Pancreas (tissue), 10 donors: ENCODE data around the gene STXBP5. TPM values are rescaled to one million over a fixed set of nuclear protein-coding genes. Genes with fewer than 3 reads are reported as not detected.

Experiments
- ATAC-seq, 4 donors: fragments of 200-7000 bp; cut with Tn5 transposase; one replicate each; pipeline versions ENCODE4 v1.8.0 to v1.9.1; 2020; ENCODE audit warnings: mild to moderate bottlenecking in 4 of 4, moderate library complexity in 4 of 4
- DNase-seq, 6 donors: peaks; one replicate each; pipeline ENCODE4 v3.0.0-alpha.2; 2020
- FAIRE-seq: peaks from 2 replicates; lab custom pipeline; 2012; peaks lifted over from hg19 to GRCh38; lab: Jason Lieb, UNC
- H3K27ac ChIP-seq, 4 donors: fragments of 200-600 bp; sonication (generic); 1 replicate in 3 of 4; 2 replicates in 1 of 4; pipeline versions ENCODE4 v1.5.0 to v1.8.0; 2020
- H3K27me3 ChIP-seq, 4 donors: fragments of 200-600 bp; one replicate each; pipeline ENCODE4 v1.8.0; 2021
- H3K36me3 ChIP-seq, 3 donors: fragments of 200-600 bp; sonication (generic) in 1 of 3; one replicate each; pipeline versions ENCODE4 v1.5.0 to v1.8.0; 2020 to 2021
- H3K4me1 ChIP-seq, 3 donors: fragments of 200-600 bp; one replicate each; pipeline ENCODE4 v1.8.0; 2021
- H3K4me3 ChIP-seq, 4 donors: fragments of 200-600 bp; sonication (generic) in 2 of 4; one replicate each; pipeline versions ENCODE4 v1.5.0 to v1.8.0; 2020 to 2021
- H3K9me3 ChIP-seq, 4 donors: fragments of 200-600 bp; one replicate each; pipeline ENCODE4 v1.8.0; 2021
- WGBS, 2 donors: extraction: QIAGEN DNeasy Blood & Tissue Kit; methylation state at CpG; one replicate each; pipeline ENCODE4 v1.1.7; 2013; 5-methylcytosine and 5-hydroxymethylcytosine counted together
- intact Hi-C, 3 donors: fragments of 100-400 bp; cut with DNase I; formaldehyde crosslinking; loops; one replicate each; pipeline versions ENCODE4 v1.11.1 to v1.14.2; 2022
- polyA plus RNA-seq, 2 donors: library from polyadenylated mRNA; stranded (reverse); fragments of 200-250 nt; gene quantifications; one replicate each; pipeline ENCODE4 v1.2.3, GENCODE V29; 2013
- total RNA-seq, 6 donors: library from RNA; stranded (reverse); fragmentation: NEBNext Ultra II Directional in 4 of 6; extraction: Animal tissue kit (Norgen Biotek cat#: 25700) in 4 of 6; gene quantifications; one replicate each; pipeline versions ENCODE4 v1.2.1 to v1.2.4, GENCODE V29; 2021 to 2023
- TF ChIP-seq, protein P1 (sequence below), 4 donors: fragments of 200-600 bp; sonication (generic) in 3 of 4; IDR thresholded peaks; one replicate each; pipeline versions ENCODE4 v1.5.0 to v1.8.0; 2021; ENCODE audit warnings: antibody characterized with exemption in 4 of 4
- donor health status: healthy with polysubstance abuse.
- donor health status: DM: no; HTN: no; CAD: no; lungs with moderate emphysema.
- donor health status: DM: no; HTN: no; CAD: no.
- donor health status: control.
- donor health status: control.
- donor health status: Bipolar disorder and iron deficiency.
- donor health status: DM: yes; HTN: yes; CAD: no.
- donor health status: DM: no; HTN: no; CAD: no.
- donor health status: DM: no; HTN: no; CAD: no.
- donor health status: DM: yes; HTN: yes; CAD: no.

The STXBP5 gene
- total and polyA plus RNA-seq, 8 donors, result 11.9 to 25.8 (median 23.1) TPM

DNA sequence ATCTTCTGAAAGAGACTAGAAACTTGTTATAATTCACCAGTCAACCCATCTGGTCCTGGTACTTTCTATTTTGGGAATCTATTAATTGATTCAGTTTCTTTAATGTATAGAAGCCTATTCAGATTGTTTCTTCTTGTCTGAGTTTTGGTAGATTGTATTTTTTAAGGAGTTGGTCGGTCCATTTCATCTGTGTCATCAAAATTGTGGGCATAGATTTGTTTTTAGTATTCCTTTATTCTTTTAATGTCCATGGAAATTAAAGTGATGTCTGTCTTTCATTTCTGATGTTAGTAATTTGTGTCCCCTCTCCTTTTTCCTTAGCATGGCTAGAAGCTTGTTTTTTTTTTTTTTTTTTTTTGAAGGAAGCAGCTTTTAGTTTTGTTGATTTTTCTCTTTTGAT, 15.2 kb downstream of the STXBP5 start:
- Histone ChIP-seq H3K4me3 (no peak overlapping the region), H3K27me3 (no peaks in the 10 kb centered on the region), H3K9me3 (no peaks in the 10 kb centered on the region), H3K27ac (no peak overlapping the region), H3K4me1 (peaks cover 0 to 21% (median 10%) of the 10 kb centered on the region in 3 donors), H3K36me3 (no peaks in the 10 kb centered on the region)
- ATAC-seq (no peak), DNase-seq (no peak), FAIRE-seq (no peak)
- TF ChIP-seq, protein P1, sequence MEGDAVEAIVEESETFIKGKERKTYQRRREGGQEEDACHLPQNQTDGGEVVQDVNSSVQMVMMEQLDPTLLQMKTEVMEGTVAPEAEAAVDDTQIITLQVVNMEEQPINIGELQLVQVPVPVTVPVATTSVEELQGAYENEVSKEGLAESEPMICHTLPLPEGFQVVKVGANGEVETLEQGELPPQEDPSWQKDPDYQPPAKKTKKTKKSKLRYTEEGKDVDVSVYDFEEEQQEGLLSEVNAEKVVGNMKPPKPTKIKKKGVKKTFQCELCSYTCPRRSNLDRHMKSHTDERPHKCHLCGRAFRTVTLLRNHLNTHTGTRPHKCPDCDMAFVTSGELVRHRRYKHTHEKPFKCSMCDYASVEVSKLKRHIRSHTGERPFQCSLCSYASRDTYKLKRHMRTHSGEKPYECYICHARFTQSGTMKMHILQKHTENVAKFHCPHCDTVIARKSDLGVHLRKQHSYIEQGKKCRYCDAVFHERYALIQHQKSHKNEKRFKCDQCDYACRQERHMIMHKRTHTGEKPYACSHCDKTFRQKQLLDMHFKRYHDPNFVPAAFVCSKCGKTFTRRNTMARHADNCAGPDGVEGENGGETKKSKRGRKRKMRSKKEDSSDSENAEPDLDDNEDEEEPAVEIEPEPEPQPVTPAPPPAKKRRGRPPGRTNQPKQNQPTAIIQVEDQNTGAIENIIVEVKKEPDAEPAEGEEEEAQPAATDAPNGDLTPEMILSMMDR (IDR thresholded peaks at IDR 0.05), result no peak
- 95 to 99% methylated on average over 1 of the region's 1 CpG for WGBS, 2 donors
- intact Hi-C loops, result no loop called here

DNA sequence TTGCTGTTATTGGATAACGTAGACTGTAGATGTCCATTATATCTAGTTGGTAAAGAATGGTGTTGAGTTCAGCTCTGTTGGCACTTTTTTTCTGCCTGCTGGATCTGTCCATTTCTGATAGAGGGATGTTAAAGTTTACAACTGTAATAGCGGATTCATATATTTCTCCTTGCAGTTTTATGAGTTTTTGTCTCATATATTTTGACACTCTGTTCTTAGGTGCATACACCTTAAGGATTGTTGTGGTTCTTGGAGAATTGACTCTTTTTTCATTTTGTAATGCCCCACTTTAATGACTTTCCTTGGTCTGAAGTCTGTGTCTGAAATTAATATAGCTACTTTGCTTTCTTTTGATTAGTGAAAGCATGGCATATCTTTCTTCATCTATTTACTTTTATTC, 16.1 kb downstream of the STXBP5 start:
- Histone ChIP-seq H3K9me3 (no peaks in the 10 kb centered on the region), H3K27me3 (no peaks in the 10 kb centered on the region), H3K27ac (no peak overlapping the region), H3K36me3 (no peaks in the 10 kb centered on the region), H3K4me3 (no peak overlapping the region), H3K4me1 (peaks cover 0 to 20% (median 10%) of the 10 kb centered on the region in 3 donors)
- FAIRE-seq (no peak), DNase-seq (no peak), ATAC-seq (no peak)
- intact Hi-C loops, result no loop called here
- TF ChIP-seq, protein P1 (IDR thresholded peaks at IDR 0.05), result no peak
- WGBS, 2 donors, result 95 to 98% methylated on average over 2 of the region's 2 CpGs

DNA sequence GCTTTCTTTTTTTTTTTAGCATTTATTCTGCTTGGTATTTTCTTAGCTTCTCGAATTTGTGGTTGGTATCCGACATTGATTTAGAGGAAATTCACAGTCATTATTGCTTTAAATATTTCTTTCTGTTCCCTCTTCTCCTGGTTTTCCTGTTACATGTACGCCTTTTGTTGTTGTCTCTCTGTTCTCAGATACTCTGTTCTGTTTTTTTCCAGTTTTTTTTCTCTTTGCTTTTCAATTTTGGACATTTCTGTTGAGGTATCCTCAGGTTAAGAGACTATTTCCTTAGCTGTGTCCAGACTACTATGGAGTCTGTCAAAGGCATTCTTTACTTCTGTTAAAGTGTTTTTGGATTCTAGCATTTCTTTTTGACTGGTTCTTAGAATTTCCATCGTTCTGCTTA, 17.5 kb downstream of the STXBP5 start:
- TF ChIP-seq, protein P1 (IDR thresholded peaks at IDR 0.05), result no peak
- DNase-seq (no peak), ATAC-seq (no peak), FAIRE-seq (no peak)
- intact Hi-C loops, result no loop called here
- 79 to 83% methylated on average over 4 of the region's 4 CpGs for WGBS, 2 donors
- H3K4me1 ChIP-seq, result peaks cover 0 to 20% (median 10%) of the 10 kb centered on the region in 3 donors
- no peaks in the 10 kb centered on the region for H3K27me3 ChIP-seq
- no peak overlapping the region for H3K4me3 ChIP-seq
- H3K9me3 ChIP-seq, result no peaks in the 10 kb centered on the region
- H3K27ac ChIP-seq, result no peak overlapping the region
- H3K36me3 ChIP-seq, result no peaks in the 10 kb centered on the region

DNA sequence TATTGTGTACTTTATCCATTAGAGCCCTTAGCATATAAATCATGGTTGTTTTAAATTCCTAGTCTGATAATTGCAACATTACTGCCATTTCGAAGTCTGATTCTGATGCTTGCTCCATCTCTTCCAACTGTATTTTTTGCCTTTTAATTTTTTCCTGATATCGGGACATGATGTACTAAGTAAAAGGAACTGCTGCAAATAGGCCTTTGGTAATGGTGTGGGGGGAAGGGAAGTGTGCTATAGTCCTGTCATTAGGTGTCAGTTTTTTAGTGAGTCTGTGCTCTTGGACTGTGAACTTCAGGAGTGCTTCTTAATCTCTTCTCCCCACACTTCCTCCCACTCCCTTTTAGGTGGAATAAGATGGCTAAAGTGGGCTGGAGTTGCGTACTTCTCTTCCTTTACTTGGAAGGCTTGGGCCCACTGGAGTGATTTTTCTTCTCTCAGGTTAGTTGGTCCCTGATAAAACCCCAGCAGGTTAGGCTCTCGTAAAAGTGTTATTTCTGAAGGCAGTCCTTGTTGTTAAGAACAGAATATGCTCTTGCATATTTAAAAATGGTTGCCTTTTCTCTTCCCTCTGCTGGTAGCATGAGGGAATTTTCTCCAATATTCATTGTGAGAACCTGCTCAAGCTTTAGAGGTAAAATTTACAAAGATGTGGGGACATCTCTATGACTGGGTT, 18.1 kb downstream of the STXBP5 start:
- TF ChIP-seq, protein P1 (IDR thresholded peaks at IDR 0.05), result peak in 3 of 4 donors; percentile 12 to 27 (median 17)
- 78% methylated on average over 4 of the region's 4 CpGs for WGBS, 2 donors
- intact Hi-C loops, result no loop called here
- no peak for FAIRE-seq
- Histone ChIP-seq H3K9me3 (no peaks in the 10 kb centered on the region), H3K27me3 (no peaks in the 10 kb centered on the region), H3K4me3 (no peak overlapping the region), H3K36me3 (no peaks in the 10 kb centered on the region), H3K4me1 (peaks cover 0 to 20% (median 10%) of the 10 kb centered on the region in 3 donors), H3K27ac (no peak overlapping the region)
- peak; percentile 31 to 71 (median 58) for ATAC-seq
- no peak for DNase-seq

DNA sequence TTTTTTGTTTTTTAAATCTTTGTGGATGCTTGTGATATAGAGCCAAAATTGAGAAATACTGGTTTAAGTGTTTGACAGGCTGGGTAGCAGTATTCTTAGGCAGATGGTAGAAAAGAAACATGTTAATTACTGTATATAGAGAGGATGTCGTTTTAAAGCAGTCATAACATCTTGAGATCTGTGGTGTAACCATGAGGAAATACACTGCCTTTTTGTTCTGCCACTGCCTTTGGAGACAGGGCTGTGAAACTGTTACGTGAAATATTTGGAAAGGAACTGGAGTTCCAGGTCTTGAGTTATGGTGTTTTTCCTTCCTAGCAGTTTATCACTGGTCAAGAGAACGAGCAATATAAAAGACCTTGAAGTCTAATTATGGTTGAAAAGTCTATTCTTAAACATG, 19.5 kb downstream of the STXBP5 start:
- no peak overlapping the region for H3K27ac ChIP-seq
- intact Hi-C loops, result no loop called here
- H3K36me3 ChIP-seq, result no peaks in the 10 kb centered on the region
- H3K4me1 ChIP-seq, result peaks cover 0 to 20% (median 10%) of the 10 kb centered on the region in 3 donors
- 29 to 34% methylated on average over 3 of the region's 3 CpGs for WGBS, 2 donors
- no peaks in the 10 kb centered on the region for H3K9me3 ChIP-seq
- no peak overlapping the region for H3K4me3 ChIP-seq
- peak; percentile 24 to 61 (median 46) for ATAC-seq
- no peak for DNase-seq
- H3K27me3 ChIP-seq, result no peaks in the 10 kb centered on the region
- TF ChIP-seq, protein P1 (IDR thresholded peaks at IDR 0.05), result no peak
- FAIRE-seq, result no peak
